Fibroblast of skin of left quadriceps (primary cell): ENCODE measurements around the gene JMJD7.
"Not testable (repeated sequence)": the region's sequence is repeated elsewhere in the genome, so short reads cannot be mapped to it uniquely, and the experiment has no call there.

Experiments
- DNase-seq, 2 experiments: peaks; one replicate each; pipeline ENCODE4 v3.0.0-alpha.2; 2013; ENCODE audit warnings: low read depth in 2 of 2

The JMJD7 gene

GRCh38 chr15:41822471-41822870, 5.4 kb upstream of the JMJD7 start:
- no peak for DNase-seq

GRCh38 chr15:41822957-41823356, 4.9 kb upstream of the JMJD7 start:
- no peak for DNase-seq

GRCh38 chr15:41823502-41823901, 4.4 kb upstream of the JMJD7 start:
- no peak for DNase-seq

- no peak for DNase-seq
These were observed 3.7 kb upstream of the JMJD7 start for GRCh38 chr15:41824062-41824745.

- DNase-seq = no peak
These were observed 2.7 kb upstream of the JMJD7 start for GRCh38 chr15:41825145-41825544.

GRCh38 chr15:41825572-41826535, 2.0 kb upstream of the JMJD7 start:
- no peak for DNase-seq

GRCh38 chr15:41827290-41827879, 507 bp upstream of the JMJD7 start:
- no peak for DNase-seq

- no peak for DNase-seq
These were observed 882 bp downstream of the JMJD7 start for GRCh38 chr15:41828807-41829141.

GRCh38 chr15:41829959-41830646, 2.2 kb downstream of the JMJD7 start:
- no peak for DNase-seq

GRCh38 chr15:41831291-41831690, 3.4 kb downstream of the JMJD7 start:
- DNase-seq = not testable (repeated sequence)

- DNase-seq = no peak
These were observed 4.3 kb downstream of the JMJD7 start for GRCh38 chr15:41832208-41832607.

GRCh38 chr15:41832875-41833274, 5.0 kb downstream of the JMJD7 start:
- DNase-seq = no peak

- no peak for DNase-seq
These were observed 6.2 kb downstream of the JMJD7 start for GRCh38 chr15:41834096-41834495.

- DNase-seq = no peak
These were observed 8.2 kb downstream of the JMJD7 start for GRCh38 chr15:41836073-41836472.

- no peak for DNase-seq
These were observed 9.0 kb downstream of the JMJD7 start for GRCh38 chr15:41836713-41837454.

GRCh38 chr15:41838400-41838897, 10.6 kb downstream of the JMJD7 start, which contains the start of gene PLA2G4B:
PLA2G4B (plus strand) TSS chr15:41838847; CDS start chr15:41838914, 67 bp downstream.
- no peak for DNase-seq

GRCh38 chr15:41839781-41840491, 12.0 kb downstream of the JMJD7 start:
- DNase-seq = no peak

- no peak for DNase-seq
These were observed 12.8 kb downstream of the JMJD7 start for GRCh38 chr15:41840673-41841072.

- DNase-seq = no peak
These were observed 13.2 kb downstream of the JMJD7 start for GRCh38 chr15:41841131-41841530.

- no peak for DNase-seq
These were observed 14.3 kb downstream of the JMJD7 start for GRCh38 chr15:41842229-41842628.
